Gastroesophageal sphincter (tissue), 3 donors: ENCODE measurements around the gene SLC7A1.

ENCODE experiments used
- POLR2A ChIP-seq, 2 donors: fragments of 450-650 bp; IDR thresholded peaks; one replicate each; pipeline ENCODE4 v1.6.1; 2017; ENCODE audit warnings: antibody characterized with exemption in 2 of 2, mild to moderate bottlenecking in 2 of 2, moderate library complexity in 1 of 2
- POLR2AphosphoS5 ChIP-seq: sonication (generic); formaldehyde crosslinking; IDR thresholded peaks from one replicate; pipeline ENCODE4 v1.6.1; 2017; ENCODE audit warnings: antibody characterized with exemption
- TF ChIP-seq, protein P1 (sequence below), 4 experiments: fragments of 200-600 bp in 2 of 4; fragments of 450-650 bp in 2 of 4; sonication (generic) in 1 of 4; IDR thresholded peaks; one replicate each; pipeline ENCODE4 v1.5.1; 2017 to 2019; ENCODE audit warnings: antibody characterized with exemption in 4 of 4, mild to moderate bottlenecking in 2 of 4, moderate library complexity in 2 of 4

DNA sequence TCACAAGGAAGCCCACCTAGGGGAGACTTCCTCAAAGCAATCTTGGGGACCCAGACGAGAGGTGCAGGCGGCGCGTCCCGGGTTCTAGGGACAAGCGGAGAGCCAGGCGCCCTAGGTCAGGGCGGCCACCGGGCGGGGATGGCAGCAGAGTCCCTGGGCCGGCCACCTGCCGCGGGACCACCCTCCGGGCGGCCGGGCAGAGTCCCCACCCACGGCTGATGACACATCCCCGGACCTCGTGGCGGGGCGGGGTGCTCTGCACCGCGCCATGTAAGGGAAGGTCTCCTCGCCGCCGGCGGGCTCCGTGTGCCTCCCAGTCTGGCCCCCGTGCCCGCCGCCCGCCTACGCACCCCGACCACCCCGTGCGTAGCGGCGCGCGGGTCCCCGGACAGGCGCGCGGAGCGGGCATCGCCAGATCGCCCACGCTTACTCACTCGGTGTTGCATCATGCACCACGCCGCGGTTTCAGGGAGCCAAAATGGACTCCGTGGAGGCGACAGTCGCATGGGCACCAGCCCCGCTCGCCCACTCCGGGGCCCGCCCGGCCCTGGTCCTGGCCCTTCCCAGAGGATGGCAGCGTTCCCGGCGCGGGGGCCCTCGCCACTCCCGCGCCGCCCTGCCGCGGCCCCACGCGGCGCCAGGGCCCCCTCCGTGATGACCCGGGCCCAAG is 643 bp downstream of the SLC7A1 start:
- TF ChIP-seq, protein P1, sequence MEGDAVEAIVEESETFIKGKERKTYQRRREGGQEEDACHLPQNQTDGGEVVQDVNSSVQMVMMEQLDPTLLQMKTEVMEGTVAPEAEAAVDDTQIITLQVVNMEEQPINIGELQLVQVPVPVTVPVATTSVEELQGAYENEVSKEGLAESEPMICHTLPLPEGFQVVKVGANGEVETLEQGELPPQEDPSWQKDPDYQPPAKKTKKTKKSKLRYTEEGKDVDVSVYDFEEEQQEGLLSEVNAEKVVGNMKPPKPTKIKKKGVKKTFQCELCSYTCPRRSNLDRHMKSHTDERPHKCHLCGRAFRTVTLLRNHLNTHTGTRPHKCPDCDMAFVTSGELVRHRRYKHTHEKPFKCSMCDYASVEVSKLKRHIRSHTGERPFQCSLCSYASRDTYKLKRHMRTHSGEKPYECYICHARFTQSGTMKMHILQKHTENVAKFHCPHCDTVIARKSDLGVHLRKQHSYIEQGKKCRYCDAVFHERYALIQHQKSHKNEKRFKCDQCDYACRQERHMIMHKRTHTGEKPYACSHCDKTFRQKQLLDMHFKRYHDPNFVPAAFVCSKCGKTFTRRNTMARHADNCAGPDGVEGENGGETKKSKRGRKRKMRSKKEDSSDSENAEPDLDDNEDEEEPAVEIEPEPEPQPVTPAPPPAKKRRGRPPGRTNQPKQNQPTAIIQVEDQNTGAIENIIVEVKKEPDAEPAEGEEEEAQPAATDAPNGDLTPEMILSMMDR (IDR thresholded peaks at IDR 0.05): no peak
- TF ChIP-seq POLR2AphosphoS5: peak; percentile 59
- peak; percentile 41 to 42 for TF ChIP-seq POLR2A (IDR thresholded peaks at IDR 0.05)
